ENCODE results near the gene PCGF3.

- TF ChIP-seq BRD4 (IDR thresholded peaks at IDR 0.05) = no peak
- TF ChIP-seq EZH2 (IDR thresholded peaks at IDR 0.05; ENCODE audit: borderline replicate concordance, low read depth, low read length) = no peak
- no peak for TF ChIP-seq STAT6 (CRISPR knock-in tag; IDR thresholded peaks at IDR 0.05)
- no peak for TF ChIP-seq KLF10 (CRISPR knock-in tag; IDR thresholded peaks at IDR 0.05)
- no peak for TF ChIP-seq HNRNPLL (IDR thresholded peaks at IDR 0.05; ENCODE audit: low read depth, low read length, poor library complexity, severe bottlenecking)
Observed at GRCh38 chr4:666436-666810, 39.2 kb upstream of the PCGF3 start.

Data from K562 (cell line).